ENCODE data around the gene SLC30A10. TPM values are rescaled to one million over a fixed set of nuclear protein-coding genes. Genes with fewer than 3 reads are reported as not detected.
A peak's percentile ranks its signal among the peaks of the same experiment; 100 is the strongest.

SLC30A10 gene
- total RNA-seq, 6 experiments from 2014 or later = 25.5 to 55.5 (median 36.6) TPM

DNA sequence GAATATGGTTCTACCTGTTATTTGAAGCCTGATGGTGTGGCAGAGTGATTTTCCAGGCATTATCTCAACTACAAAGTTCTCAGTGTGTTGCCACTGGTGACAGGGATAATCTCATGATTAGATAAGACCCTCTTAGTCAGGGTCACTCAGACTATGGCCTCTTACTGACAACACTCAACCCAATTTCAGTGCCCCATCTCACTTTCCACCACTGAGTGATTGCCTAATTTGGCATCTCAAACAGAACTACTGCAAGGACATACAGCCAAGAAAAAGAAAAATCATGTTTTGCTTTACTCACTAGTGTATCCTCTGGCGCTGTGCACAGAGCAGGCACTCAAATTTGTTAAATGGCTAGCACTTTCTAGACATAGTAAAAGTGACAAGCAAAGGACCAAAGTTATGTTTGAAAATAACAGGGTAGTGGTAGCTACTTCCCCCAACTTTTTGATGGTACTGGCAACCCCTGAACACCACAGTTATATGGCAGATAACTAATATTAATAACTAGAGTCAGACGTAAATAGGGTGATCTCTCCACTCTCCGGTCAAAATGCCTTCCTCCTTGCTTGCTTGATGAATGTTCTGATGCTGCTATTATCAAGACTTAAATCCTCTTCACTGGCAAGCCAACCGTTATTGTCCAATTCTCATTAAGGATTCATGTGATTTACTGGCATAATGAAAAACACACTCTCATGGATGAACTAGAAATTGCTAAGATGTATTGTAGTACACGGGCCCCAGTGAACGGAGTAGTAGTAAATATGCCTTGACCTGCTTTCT is 37.1 kb upstream of the SLC30A10 start:
- ATAC-seq (peak; percentile 45 to 66 (median 60)), DNase-seq (no peak)
- Histone ChIP-seq H3K9me3 (no peaks in the 10 kb centered on the region), H3K27me3 (no peaks in the 10 kb centered on the region), H3K36me3 (peaks cover 0 to 16% (median 6%) of the 10 kb centered on the region in 4 donors), H3K4me1 (peaks cover 0 to 15% (median 6%) of the 10 kb centered on the region in 4 donors), H3K4me3 (no peak overlapping the region), H3K27ac (no peak overlapping the region)
- WGBS (ENCODE audit: insufficient coverage, low coverage, low lambda C conversion rate, missing lambda C conversion rate) = 76% methylated on average over 6 of the region's 6 CpGs
- intact Hi-C loops (cut with DNase I) = no loop called here
- TF ChIP-seq, protein P1, sequence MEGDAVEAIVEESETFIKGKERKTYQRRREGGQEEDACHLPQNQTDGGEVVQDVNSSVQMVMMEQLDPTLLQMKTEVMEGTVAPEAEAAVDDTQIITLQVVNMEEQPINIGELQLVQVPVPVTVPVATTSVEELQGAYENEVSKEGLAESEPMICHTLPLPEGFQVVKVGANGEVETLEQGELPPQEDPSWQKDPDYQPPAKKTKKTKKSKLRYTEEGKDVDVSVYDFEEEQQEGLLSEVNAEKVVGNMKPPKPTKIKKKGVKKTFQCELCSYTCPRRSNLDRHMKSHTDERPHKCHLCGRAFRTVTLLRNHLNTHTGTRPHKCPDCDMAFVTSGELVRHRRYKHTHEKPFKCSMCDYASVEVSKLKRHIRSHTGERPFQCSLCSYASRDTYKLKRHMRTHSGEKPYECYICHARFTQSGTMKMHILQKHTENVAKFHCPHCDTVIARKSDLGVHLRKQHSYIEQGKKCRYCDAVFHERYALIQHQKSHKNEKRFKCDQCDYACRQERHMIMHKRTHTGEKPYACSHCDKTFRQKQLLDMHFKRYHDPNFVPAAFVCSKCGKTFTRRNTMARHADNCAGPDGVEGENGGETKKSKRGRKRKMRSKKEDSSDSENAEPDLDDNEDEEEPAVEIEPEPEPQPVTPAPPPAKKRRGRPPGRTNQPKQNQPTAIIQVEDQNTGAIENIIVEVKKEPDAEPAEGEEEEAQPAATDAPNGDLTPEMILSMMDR (IDR thresholded peaks at IDR 0.05) = no peak
- TF ChIP-seq POLR2A (IDR thresholded peaks at IDR 0.05) = no peak

GRCh38 chr1:219963432-219963831 is 35.1 kb upstream of the SLC30A10 start:
- 31% methylated on average over 7 of the region's 7 CpGs for WGBS (ENCODE audit: insufficient coverage, low coverage, low lambda C conversion rate, missing lambda C conversion rate)
- no peaks in the 10 kb centered on the region for H3K9me3 ChIP-seq
- peaks cover 0 to 15% (median 6%) of the 10 kb centered on the region in 4 donors for H3K4me1 ChIP-seq
- peaks cover 0 to 6% (median 2%) of the 10 kb centered on the region in 4 donors for H3K36me3 ChIP-seq
- no peak overlapping the region for H3K27ac ChIP-seq
- intact Hi-C loops (cut with DNase I) = no loop called here
- ATAC-seq (peak; percentile 91 to 96 (median 94)), DNase-seq (peak in 1 of 3 donors; percentile 69)
- TF ChIP-seq POLR2A (IDR thresholded peaks at IDR 0.05) = no peak
- TF ChIP-seq, protein P1 (IDR thresholded peaks at IDR 0.05) = no peak
- H3K27me3 ChIP-seq = no peaks in the 10 kb centered on the region
- no peak overlapping the region for H3K4me3 ChIP-seq

GRCh38 chr1:219961684-219962083 is 33.3 kb upstream of the SLC30A10 start:
- Histone ChIP-seq H3K27me3 (no peaks in the 10 kb centered on the region), H3K4me3 (no peak overlapping the region), H3K36me3 (no peaks in the 10 kb centered on the region), H3K27ac (no peak overlapping the region), H3K4me1 (peaks cover 0 to 15% (median 6%) of the 10 kb centered on the region in 4 donors), H3K9me3 (no peaks in the 10 kb centered on the region)
- intact Hi-C loops (cut with DNase I) = no loop called here
- DNase-seq (no peak), ATAC-seq (no peak)
- TF ChIP-seq POLR2A (IDR thresholded peaks at IDR 0.05) = no peak
- TF ChIP-seq, protein P1 (IDR thresholded peaks at IDR 0.05) = no peak
- WGBS (ENCODE audit: insufficient coverage, low coverage, low lambda C conversion rate, missing lambda C conversion rate) = 90% methylated on average over 2 of the region's 3 CpGs

GRCh38 chr1:219959540-219960203 is 31.3 kb upstream of the SLC30A10 start:
- 72% methylated on average over 3 of the region's 3 CpGs for WGBS (ENCODE audit: insufficient coverage, low coverage, low lambda C conversion rate, missing lambda C conversion rate)
- Histone ChIP-seq H3K4me3 (no peak overlapping the region), H3K36me3 (no peaks in the 10 kb centered on the region), H3K4me1 (peaks cover 0 to 18% (median 8%) of the 10 kb centered on the region in 4 donors), H3K27me3 (no peaks in the 10 kb centered on the region), H3K27ac (no peak overlapping the region), H3K9me3 (no peaks in the 10 kb centered on the region)
- TF ChIP-seq, protein P1 (IDR thresholded peaks at IDR 0.05) = no peak
- TF ChIP-seq POLR2A (IDR thresholded peaks at IDR 0.05) = no peak
- DNase-seq (no peak), ATAC-seq (no peak)
- intact Hi-C loops (cut with DNase I) = no loop called here
